ENCODE data around the gene ZNF277.
"Not testable (repeated sequence)": the region's sequence is repeated elsewhere in the genome, so short reads cannot be mapped to it uniquely, and the experiment has no call there.

The ZNF277 gene

GRCh38 chr7:112297681-112298080, 91.2 kb downstream of the ZNF277 start:
- WGBS: 97% methylated on average over 3 of the region's 3 CpGs
- no peak overlapping the region for H3K4me3 ChIP-seq (ENCODE audit: low read length)
- H3K36me3 ChIP-seq (ENCODE audit: insufficient read depth, low read length): peaks cover 8% of the 10 kb centered on the region; the same call in 1 of the 2 replicates
- H3K9ac ChIP-seq (ENCODE audit: low read depth, low read length): no peak overlapping the region
- H3K27ac ChIP-seq (ENCODE audit: low read depth, low read length): no peak overlapping the region
- H3K9me3 ChIP-seq (ENCODE audit: insufficient read depth, low read depth, low read length): no peaks in the 10 kb centered on the region
- no peaks in the 10 kb centered on the region for H3K4me1 ChIP-seq (ENCODE audit: insufficient read depth, low read length)
- H3K27me3 ChIP-seq (ENCODE audit: insufficient read depth, low read length): no peaks in the 10 kb centered on the region

GRCh38 chr7:112298543-112299100, 92.1 kb downstream of the ZNF277 start:
- no peaks in the 10 kb centered on the region for H3K9me3 ChIP-seq (ENCODE audit: insufficient read depth, low read depth, low read length)
- no peaks in the 10 kb centered on the region for H3K27me3 ChIP-seq (ENCODE audit: insufficient read depth, low read length)
- no peak overlapping the region for H3K27ac ChIP-seq (ENCODE audit: low read depth, low read length)
- peaks cover 8% of the 10 kb centered on the region; the same call in 1 of the 2 replicates for H3K36me3 ChIP-seq (ENCODE audit: insufficient read depth, low read length)
- no peak overlapping the region for H3K4me3 ChIP-seq (ENCODE audit: low read length)
- no peaks in the 10 kb centered on the region for H3K4me1 ChIP-seq (ENCODE audit: insufficient read depth, low read length)
- WGBS: 95% methylated on average over 4 of the region's 4 CpGs
- H3K9ac ChIP-seq (ENCODE audit: low read depth, low read length): no peak overlapping the region

GRCh38 chr7:112300072-112300471, 93.6 kb downstream of the ZNF277 start:
- Histone ChIP-seq H3K4me1 (ENCODE audit: insufficient read depth, low read length) (no peaks in the 10 kb centered on the region), H3K4me3 (ENCODE audit: low read length) (no peak overlapping the region), H3K27me3 (ENCODE audit: insufficient read depth, low read length) (no peaks in the 10 kb centered on the region), H3K9ac (ENCODE audit: low read depth, low read length) (no peak overlapping the region), H3K36me3 (ENCODE audit: insufficient read depth, low read length) (peaks cover 8% of the 10 kb centered on the region; the same call in 1 of the 2 replicates), H3K27ac (ENCODE audit: low read depth, low read length) (no peak overlapping the region), H3K9me3 (ENCODE audit: insufficient read depth, low read depth, low read length) (no peaks in the 10 kb centered on the region)
- WGBS: 92% methylated on average over 2 of the region's 2 CpGs

GRCh38 chr7:112300831-112301407, 94.4 kb downstream of the ZNF277 start:
- H3K4me1 ChIP-seq (ENCODE audit: insufficient read depth, low read length): no peaks in the 10 kb centered on the region
- WGBS: 96% methylated on average over 6 of the region's 6 CpGs
- no peak overlapping the region for H3K27ac ChIP-seq (ENCODE audit: low read depth, low read length)
- no peak overlapping the region for H3K9ac ChIP-seq (ENCODE audit: low read depth, low read length)
- H3K36me3 ChIP-seq (ENCODE audit: insufficient read depth, low read length): peaks cover 8% of the 10 kb centered on the region; the same call in 1 of the 2 replicates
- H3K4me3 ChIP-seq (ENCODE audit: low read length): no peak overlapping the region
- H3K27me3 ChIP-seq (ENCODE audit: insufficient read depth, low read length): no peaks in the 10 kb centered on the region
- no peaks in the 10 kb centered on the region for H3K9me3 ChIP-seq (ENCODE audit: insufficient read depth, low read depth, low read length)

- Histone ChIP-seq H3K4me3 (ENCODE audit: low read length) (no peak overlapping the region), H3K27ac (ENCODE audit: low read depth, low read length) (no peak overlapping the region), H3K9me3 (ENCODE audit: insufficient read depth, low read depth, low read length) (no peaks in the 10 kb centered on the region), H3K9ac (ENCODE audit: low read depth, low read length) (no peak overlapping the region), H3K27me3 (ENCODE audit: insufficient read depth, low read length) (no peaks in the 10 kb centered on the region), H3K4me1 (ENCODE audit: insufficient read depth, low read length) (no peaks in the 10 kb centered on the region), H3K36me3 (ENCODE audit: insufficient read depth, low read length) (peaks cover 6% of the 10 kb centered on the region; the same call in 1 of the 2 replicates)
- WGBS: 85% methylated on average over 2 of the region's 2 CpGs
These were observed 96.1 kb downstream of the ZNF277 start for GRCh38 chr7:112302566-112302965.

GRCh38 chr7:112306903-112307302, 100.4 kb downstream of the ZNF277 start:
- H3K9ac ChIP-seq (ENCODE audit: low read depth, low read length): no peak overlapping the region
- H3K36me3 ChIP-seq (ENCODE audit: insufficient read depth, low read length): peaks cover 13% of the 10 kb centered on the region
- H3K27ac ChIP-seq (ENCODE audit: low read depth, low read length): no peak overlapping the region
- peaks cover 10% of the 10 kb centered on the region for H3K9me3 ChIP-seq (ENCODE audit: insufficient read depth, low read depth, low read length)
- H3K4me1 ChIP-seq (ENCODE audit: insufficient read depth, low read length): no peaks in the 10 kb centered on the region
- H3K4me3 ChIP-seq (ENCODE audit: low read length): no peak overlapping the region
- WGBS: 72% methylated on average over 2 of the region's 2 CpGs
- H3K27me3 ChIP-seq (ENCODE audit: insufficient read depth, low read length): no peaks in the 10 kb centered on the region

- H3K36me3 ChIP-seq (ENCODE audit: insufficient read depth, low read length): peaks cover 13% of the 10 kb centered on the region
- no peak overlapping the region for H3K9ac ChIP-seq (ENCODE audit: low read depth, low read length)
- no peak overlapping the region for H3K4me3 ChIP-seq (ENCODE audit: low read length)
- H3K27ac ChIP-seq (ENCODE audit: low read depth, low read length): no peak overlapping the region
- H3K4me1 ChIP-seq (ENCODE audit: insufficient read depth, low read length): no peaks in the 10 kb centered on the region
- peaks cover 10% of the 10 kb centered on the region for H3K9me3 ChIP-seq (ENCODE audit: insufficient read depth, low read depth, low read length)
- WGBS: 100% methylated on average over 3 of the region's 3 CpGs
- H3K27me3 ChIP-seq (ENCODE audit: insufficient read depth, low read length): no peaks in the 10 kb centered on the region
These were observed 101.0 kb downstream of the ZNF277 start for GRCh38 chr7:112307506-112307905.

GRCh38 chr7:112308974-112309373, 102.5 kb downstream of the ZNF277 start:
- no peak overlapping the region for H3K4me3 ChIP-seq (ENCODE audit: low read length)
- H3K4me1 ChIP-seq (ENCODE audit: insufficient read depth, low read length): no peaks in the 10 kb centered on the region
- WGBS: 92% methylated on average over 2 of the region's 3 CpGs
- H3K9me3 ChIP-seq (ENCODE audit: insufficient read depth, low read depth, low read length): peaks cover 10% of the 10 kb centered on the region
- H3K27me3 ChIP-seq (ENCODE audit: insufficient read depth, low read length): no peaks in the 10 kb centered on the region
- no peak overlapping the region for H3K9ac ChIP-seq (ENCODE audit: low read depth, low read length)
- H3K27ac ChIP-seq (ENCODE audit: low read depth, low read length): no peak overlapping the region
- peaks cover 13% of the 10 kb centered on the region for H3K36me3 ChIP-seq (ENCODE audit: insufficient read depth, low read length)

GRCh38 chr7:112316803-112317202, 110.3 kb downstream of the ZNF277 start:
- H3K27ac ChIP-seq (ENCODE audit: low read depth, low read length); H3K27me3 ChIP-seq (ENCODE audit: insufficient read depth, low read length); H3K9me3 ChIP-seq (ENCODE audit: insufficient read depth, low read depth, low read length); H3K9ac ChIP-seq (ENCODE audit: low read depth, low read length); H3K4me3 ChIP-seq (ENCODE audit: low read length); H3K4me1 ChIP-seq (ENCODE audit: insufficient read depth, low read length): not testable (repeated sequence)
- 100% methylated on average over 1 of the region's 2 CpGs for WGBS
- peaks cover 31% of the 10 kb centered on the region for H3K36me3 ChIP-seq (ENCODE audit: insufficient read depth, low read length)

- no peaks in the 10 kb centered on the region for H3K27me3 ChIP-seq (ENCODE audit: insufficient read depth, low read length)
- H3K4me3 ChIP-seq (ENCODE audit: low read length): no peak overlapping the region
- peaks cover 69% of the 10 kb centered on the region for H3K36me3 ChIP-seq (ENCODE audit: insufficient read depth, low read length)
- H3K9ac ChIP-seq (ENCODE audit: low read depth, low read length): no peak overlapping the region
- WGBS: no CpG with 5 or more reads among the region's 1 CpG
- H3K9me3 ChIP-seq (ENCODE audit: insufficient read depth, low read depth, low read length): peaks cover 14% of the 10 kb centered on the region; the same call in 1 of the 2 replicates
- no peaks in the 10 kb centered on the region for H3K4me1 ChIP-seq (ENCODE audit: insufficient read depth, low read length)
- H3K27ac ChIP-seq (ENCODE audit: low read depth, low read length): no peak overlapping the region
These were observed 115.6 kb downstream of the ZNF277 start for GRCh38 chr7:112322070-112322469.

GRCh38 chr7:112327566-112327965, 121.1 kb downstream of the ZNF277 start:
- H3K4me3 ChIP-seq (ENCODE audit: low read length): no peak overlapping the region
- H3K27me3 ChIP-seq (ENCODE audit: insufficient read depth, low read length): no peaks in the 10 kb centered on the region
- H3K36me3 ChIP-seq (ENCODE audit: insufficient read depth, low read length): peaks cover 55% of the 10 kb centered on the region
- no peak overlapping the region for H3K27ac ChIP-seq (ENCODE audit: low read depth, low read length)
- no peak overlapping the region for H3K9ac ChIP-seq (ENCODE audit: low read depth, low read length)
- WGBS: no CpG with 5 or more reads among the region's 1 CpG
- peaks cover 11% of the 10 kb centered on the region for H3K4me1 ChIP-seq (ENCODE audit: insufficient read depth, low read length)
- 0 out of 2 replicates have a peak, but pooled peaks cover under 1% of the 10 kb centered on the region for H3K9me3 ChIP-seq (ENCODE audit: insufficient read depth, low read depth, low read length)
